Heart left ventricle (tissue), 13 donors: ENCODE results near the gene TTLL7.

Source experiments
- CTCF ChIP-seq, 12 donors: fragments of 200-600 bp; sonication (generic) in 4 of 12; IDR thresholded peaks; one replicate each; pipeline versions ENCODE4 v1.5.0 to v1.8.0; 2018 to 2022; ENCODE audit warnings: antibody characterized with exemption in 12 of 12, mild to moderate bottlenecking in 5 of 12
- POLR2A ChIP-seq, 2 donors: fragments of 450-650 bp; IDR thresholded peaks; one replicate each; pipeline ENCODE4 v1.6.1; 2017; ENCODE audit warnings: antibody characterized with exemption in 2 of 2, mild to moderate bottlenecking in 2 of 2, moderate library complexity in 2 of 2
- donor health status: ischemic (EF 13 %, LVEDD 7.1; RV severe dilation, severe dysfunction).
- donor health status: DM: no; HTN: yes; CAD: no.
- donor health status: DM: no; HTN: no; CAD: no.
- donor health status: ischemic (EF 25% LVEDD 6.9; RV normal size, moderate dysfunction).
- donor health status: ischemic (EF 25% LVEDD 5.7; RV mildly dilated, moderate dysfunction).
- donor health status: ischemic (EF 35%, LVEDD 5.7; RV mildly dilated, moderate dysfunction).
- donor health status: nonischemic (EF 11% LVEDD 7.7; RV severe dilation, severe dysfunction).
- donor health status: DM: yes; HTN: yes; CAD: no.
- donor health status: PGD.
- donor health status: ischemic (EF 29% LVEDD 5.4; RV normal size, mild dysfunction).
- donor health status: nonischemic (EF 23%, LVEDD 6.1; RV moderate dilation, normal function).

- TF ChIP-seq CTCF (IDR thresholded peaks at IDR 0.05) (no peak), POLR2A (IDR thresholded peaks at IDR 0.05) (no peak)
Observed at GRCh38 chr1:83978056-83978455, 20.9 kb downstream of the TTLL7 start.
